ENCODE results near the gene MICALL2. TPM values are rescaled to one million over a fixed set of nuclear protein-coding genes. Genes with fewer than 3 reads are reported as not detected.

MICALL2 gene
- total and polyA plus RNA-seq, 4 donors: 41.7 to 346 (median 64.0) TPM

DNA sequence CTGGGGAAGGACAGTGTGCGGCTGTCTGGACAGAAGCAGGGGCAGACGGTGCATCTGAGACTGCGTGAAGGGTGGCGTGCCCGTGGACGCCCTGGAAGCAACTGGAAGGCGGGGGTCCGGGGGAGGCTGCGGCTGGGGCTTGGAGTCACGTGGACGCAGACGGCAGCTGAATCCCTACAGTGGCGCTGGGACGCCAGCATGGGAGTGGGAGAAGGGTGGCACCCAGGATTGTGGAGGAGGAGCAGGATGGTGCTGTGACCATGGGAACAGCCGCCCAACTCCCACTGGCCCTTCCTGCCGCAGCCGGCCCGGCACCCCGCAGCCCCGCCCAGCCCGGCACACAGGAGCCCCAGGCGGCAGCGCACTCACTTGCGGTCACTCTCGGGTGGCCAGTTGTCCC is 35.2 kb upstream of the MICALL2 start:
- H3K27ac ChIP-seq (ENCODE audit: low read depth in 1 of 2, low read length in 2 of 2): no peak overlapping the region
- 92% methylated on average over 21 to 25 of the region's 25 CpGs for WGBS, 2 donors
- H3K9me3 ChIP-seq (ENCODE audit: control insufficient read depth, low read length): no peaks in the 10 kb centered on the region
- H3K36me3 ChIP-seq (ENCODE audit: control insufficient read depth in 1 of 2, insufficient read depth in 2 of 2, low read length in 1 of 2): peaks cover 0 to 18% of the 10 kb centered on the region in 2 donors
- DNase-seq (no peak), ATAC-seq (ENCODE audit: low FRiP score) (no peak)
- no peak overlapping the region for H3K4me3 ChIP-seq (ENCODE audit: low read length in 2 of 2)
- H3K27me3 ChIP-seq (ENCODE audit: control insufficient read depth in 1 of 2, insufficient read depth in 2 of 2, low read length in 1 of 2): no peaks in the 10 kb centered on the region
- no peaks in the 10 kb centered on the region for H3K4me1 ChIP-seq (ENCODE audit: control insufficient read depth in 1 of 2, insufficient read depth in 2 of 2, low read length in 2 of 2)
- intact Hi-C loops (cut with DNase I): no loop called here

DNA sequence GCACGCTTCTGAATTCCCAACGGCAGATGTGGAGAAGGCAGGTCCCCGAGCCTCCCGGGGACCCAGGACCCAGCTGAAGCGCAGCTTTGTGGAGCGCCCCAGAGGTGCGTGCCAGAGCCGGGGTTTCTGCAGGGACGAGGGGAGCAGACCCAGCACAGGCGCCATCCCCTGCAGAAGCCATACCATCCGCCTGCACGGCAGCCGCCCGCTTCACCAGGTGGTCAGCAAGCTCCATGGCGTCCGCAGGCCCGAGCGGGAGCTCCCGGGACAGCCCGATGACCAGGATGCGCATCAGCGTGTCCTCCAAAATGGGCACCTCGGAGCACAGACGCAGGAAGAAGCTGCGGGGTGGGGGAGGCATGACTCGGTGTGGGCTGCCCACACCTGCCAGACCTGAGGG is 34.3 kb upstream of the MICALL2 start:
- H3K27me3 ChIP-seq (ENCODE audit: control insufficient read depth in 1 of 2, insufficient read depth in 2 of 2, low read length in 1 of 2): no peaks in the 10 kb centered on the region
- WGBS, 2 donors: 95 to 96% methylated on average over 26 of the region's 26 CpGs
- no peak overlapping the region for H3K4me3 ChIP-seq (ENCODE audit: low read length in 2 of 2)
- peaks cover 0 to 19% of the 10 kb centered on the region in 2 donors for H3K36me3 ChIP-seq (ENCODE audit: control insufficient read depth in 1 of 2, insufficient read depth in 2 of 2, low read length in 1 of 2)
- DNase-seq (no peak), ATAC-seq (ENCODE audit: low FRiP score) (no peak)
- no peak overlapping the region for H3K27ac ChIP-seq (ENCODE audit: low read depth in 1 of 2, low read length in 2 of 2)
- H3K9me3 ChIP-seq (ENCODE audit: control insufficient read depth, low read length): no peaks in the 10 kb centered on the region
- intact Hi-C loops (cut with DNase I): no loop called here
- no peaks in the 10 kb centered on the region for H3K4me1 ChIP-seq (ENCODE audit: control insufficient read depth in 1 of 2, insufficient read depth in 2 of 2, low read length in 2 of 2)

DNA sequence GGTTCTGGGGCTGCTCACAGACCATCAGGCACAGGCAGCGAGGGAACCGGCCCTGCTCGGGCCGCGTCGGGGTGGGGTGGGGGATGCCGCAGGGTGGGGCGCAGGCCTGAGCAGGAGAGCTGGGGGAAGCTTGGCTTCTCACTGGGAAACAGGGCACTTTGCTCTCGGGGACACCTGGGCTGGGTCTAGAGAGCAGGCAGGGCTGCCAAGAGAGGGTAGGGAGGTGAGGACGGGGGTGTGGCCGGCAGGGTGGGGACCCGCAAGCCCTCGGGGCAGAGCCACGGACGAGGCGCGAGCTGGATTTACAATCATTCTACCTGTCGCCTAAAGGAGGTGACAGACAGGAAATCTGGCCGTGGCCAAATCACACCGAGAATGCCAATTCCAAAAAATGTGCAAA is 33.9 kb upstream of the MICALL2 start:
- H3K36me3 ChIP-seq (ENCODE audit: control insufficient read depth in 1 of 2, insufficient read depth in 2 of 2, low read length in 1 of 2): peaks cover 0 to 19% of the 10 kb centered on the region in 2 donors
- WGBS, 2 donors: 93% methylated on average over 20 of the region's 20 CpGs
- no peaks in the 10 kb centered on the region for H3K4me1 ChIP-seq (ENCODE audit: control insufficient read depth in 1 of 2, insufficient read depth in 2 of 2, low read length in 2 of 2)
- intact Hi-C loops (cut with DNase I): no loop called here
- DNase-seq (no peak), ATAC-seq (ENCODE audit: low FRiP score) (no peak)
- no peaks in the 10 kb centered on the region for H3K27me3 ChIP-seq (ENCODE audit: control insufficient read depth in 1 of 2, insufficient read depth in 2 of 2, low read length in 1 of 2)
- no peak overlapping the region for H3K4me3 ChIP-seq (ENCODE audit: low read length in 2 of 2)
- no peaks in the 10 kb centered on the region for H3K9me3 ChIP-seq (ENCODE audit: control insufficient read depth, low read length)
- no peak overlapping the region for H3K27ac ChIP-seq (ENCODE audit: low read depth in 1 of 2, low read length in 2 of 2)

DNA sequence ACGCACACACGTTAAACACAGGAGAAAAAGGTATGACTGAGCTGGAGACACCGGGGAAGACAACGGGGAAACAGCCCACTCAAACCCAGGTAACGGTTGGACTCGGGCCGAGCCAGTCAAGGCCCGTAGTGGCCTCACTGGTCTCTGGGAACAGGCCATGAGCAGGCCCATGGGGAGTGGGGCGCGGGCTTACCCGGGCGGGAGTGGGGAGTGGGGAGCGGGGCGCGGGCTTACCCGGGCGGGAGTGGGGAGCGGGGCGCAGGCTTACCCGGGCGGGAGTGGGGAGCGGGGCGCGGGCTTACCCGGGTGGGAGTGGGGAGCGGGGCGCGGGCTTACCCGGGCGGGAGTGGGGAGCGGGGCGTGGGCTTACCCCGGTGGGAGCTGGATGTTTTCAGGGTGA is 33.4 kb upstream of the MICALL2 start:
- Histone ChIP-seq H3K9me3 (ENCODE audit: control insufficient read depth, low read length) (no peaks in the 10 kb centered on the region), H3K27ac (ENCODE audit: low read depth in 1 of 2, low read length in 2 of 2) (no peak overlapping the region), H3K27me3 (ENCODE audit: control insufficient read depth in 1 of 2, insufficient read depth in 2 of 2, low read length in 1 of 2) (no peaks in the 10 kb centered on the region), H3K36me3 (ENCODE audit: control insufficient read depth in 1 of 2, insufficient read depth in 2 of 2, low read length in 1 of 2) (peaks cover 0 to 18% of the 10 kb centered on the region in 2 donors), H3K4me1 (ENCODE audit: control insufficient read depth in 1 of 2, insufficient read depth in 2 of 2, low read length in 2 of 2) (no peaks in the 10 kb centered on the region), H3K4me3 (ENCODE audit: low read length in 2 of 2) (no peak overlapping the region)
- ATAC-seq (ENCODE audit: low FRiP score): no peak
- no peak for DNase-seq
- WGBS, 2 donors: 91 to 96% methylated on average over 22 to 33 of the region's 33 CpGs
- intact Hi-C loops (cut with DNase I): no loop called here

DNA sequence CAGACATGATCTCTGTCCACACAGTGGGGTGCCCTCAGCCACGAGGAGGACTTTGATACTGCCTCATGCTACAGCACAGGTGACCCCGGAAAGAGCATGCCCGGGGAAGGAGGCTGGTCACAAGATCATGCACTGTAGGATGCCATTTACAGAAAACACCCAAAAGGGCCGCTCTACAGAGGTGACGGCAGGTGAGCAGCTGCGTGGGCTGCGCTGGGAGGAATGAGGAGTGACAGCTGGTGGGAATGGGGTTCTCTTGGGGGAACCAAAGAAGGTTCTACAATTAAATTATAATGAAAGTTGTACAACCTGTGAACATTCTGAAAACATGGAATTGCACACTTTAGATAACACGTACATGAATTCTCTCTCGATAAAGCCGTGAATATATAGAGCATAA is 33.0 kb upstream of the MICALL2 start:
- no peaks in the 10 kb centered on the region for H3K4me1 ChIP-seq (ENCODE audit: control insufficient read depth in 1 of 2, insufficient read depth in 2 of 2, low read length in 2 of 2)
- intact Hi-C loops (cut with DNase I): no loop called here
- 92 to 95% methylated on average over 10 of the region's 10 CpGs for WGBS, 2 donors
- DNase-seq: no peak
- H3K9me3 ChIP-seq (ENCODE audit: control insufficient read depth, low read length): no peaks in the 10 kb centered on the region
- ATAC-seq (ENCODE audit: low FRiP score): no peak
- H3K27me3 ChIP-seq (ENCODE audit: control insufficient read depth in 1 of 2, insufficient read depth in 2 of 2, low read length in 1 of 2): no peaks in the 10 kb centered on the region
- H3K4me3 ChIP-seq (ENCODE audit: low read length in 2 of 2): no peak overlapping the region
- peaks cover 0 to 18% of the 10 kb centered on the region in 2 donors for H3K36me3 ChIP-seq (ENCODE audit: control insufficient read depth in 1 of 2, insufficient read depth in 2 of 2, low read length in 1 of 2)
- H3K27ac ChIP-seq (ENCODE audit: low read depth in 1 of 2, low read length in 2 of 2): no peak overlapping the region

DNA sequence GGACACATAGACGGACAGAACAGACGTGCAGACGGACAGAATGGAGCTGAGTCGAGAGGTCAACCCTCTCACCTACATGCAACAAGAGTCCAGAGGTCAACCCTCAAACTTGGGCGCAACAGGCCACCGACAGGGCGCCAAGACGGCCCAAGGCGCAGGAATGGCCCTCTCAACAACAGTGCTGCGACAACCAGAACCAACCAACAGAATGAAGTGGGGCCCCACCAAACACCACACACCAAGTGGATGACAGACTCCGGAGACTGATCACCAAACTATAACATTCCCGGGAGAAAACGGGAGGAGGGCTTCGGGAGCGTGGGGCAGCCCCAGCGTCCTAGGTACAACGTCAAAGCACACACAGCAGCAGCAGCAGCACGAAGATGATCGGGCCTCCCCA is 31.6 kb upstream of the MICALL2 start:
- WGBS, 2 donors: 92 to 93% methylated on average over 19 of the region's 19 CpGs
- Histone ChIP-seq H3K36me3 (ENCODE audit: control insufficient read depth in 1 of 2, insufficient read depth in 2 of 2, low read length in 1 of 2) (peaks cover 0 to 19% of the 10 kb centered on the region in 2 donors), H3K4me1 (ENCODE audit: control insufficient read depth in 1 of 2, insufficient read depth in 2 of 2, low read length in 2 of 2) (no peaks in the 10 kb centered on the region), H3K27ac (ENCODE audit: low read depth in 1 of 2, low read length in 2 of 2) (no peak overlapping the region), H3K9me3 (ENCODE audit: control insufficient read depth, low read length) (no peaks in the 10 kb centered on the region), H3K4me3 (ENCODE audit: low read length in 2 of 2) (no peak overlapping the region), H3K27me3 (ENCODE audit: control insufficient read depth in 1 of 2, insufficient read depth in 2 of 2, low read length in 1 of 2) (no peaks in the 10 kb centered on the region)
- DNase-seq: no peak
- ATAC-seq (ENCODE audit: low FRiP score): no peak
- intact Hi-C loops (cut with DNase I): no loop called here

DNA sequence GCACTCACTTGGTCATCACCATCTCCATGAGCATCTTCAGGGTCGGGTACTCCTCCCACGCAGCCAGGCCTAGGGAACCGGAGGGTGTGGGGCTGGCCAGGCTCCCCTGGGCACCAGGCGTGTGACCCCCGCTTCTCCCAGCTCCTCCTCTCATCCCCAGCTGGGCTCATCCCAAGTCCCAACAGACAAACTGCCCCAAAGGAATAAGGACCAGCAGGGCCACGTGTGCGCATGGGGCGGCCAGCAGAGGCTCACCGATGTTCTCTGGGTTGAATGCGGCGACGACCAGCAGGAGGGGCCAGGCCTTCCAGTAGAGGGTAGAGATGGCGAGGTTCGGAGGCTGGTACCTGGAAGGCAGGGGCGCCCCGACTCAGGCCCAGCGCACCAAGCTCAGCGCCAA is 30.1 kb upstream of the MICALL2 start:
- WGBS, 2 donors: 93 to 95% methylated on average over 18 of the region's 18 CpGs
- H3K27me3 ChIP-seq (ENCODE audit: control insufficient read depth in 1 of 2, insufficient read depth in 2 of 2, low read length in 1 of 2): no peaks in the 10 kb centered on the region
- no peak for DNase-seq
- no peaks in the 10 kb centered on the region for H3K9me3 ChIP-seq (ENCODE audit: control insufficient read depth, low read length)
- no peaks in the 10 kb centered on the region for H3K4me1 ChIP-seq (ENCODE audit: control insufficient read depth in 1 of 2, insufficient read depth in 2 of 2, low read length in 2 of 2)
- H3K36me3 ChIP-seq (ENCODE audit: control insufficient read depth in 1 of 2, insufficient read depth in 2 of 2, low read length in 1 of 2): peaks cover 0 to 15% of the 10 kb centered on the region in 2 donors
- intact Hi-C loops (cut with DNase I): no loop called here
- no peak overlapping the region for H3K4me3 ChIP-seq (ENCODE audit: low read length in 2 of 2)
- no peak for ATAC-seq (ENCODE audit: low FRiP score)
- H3K27ac ChIP-seq (ENCODE audit: low read depth in 1 of 2, low read length in 2 of 2): no peak overlapping the region

DNA sequence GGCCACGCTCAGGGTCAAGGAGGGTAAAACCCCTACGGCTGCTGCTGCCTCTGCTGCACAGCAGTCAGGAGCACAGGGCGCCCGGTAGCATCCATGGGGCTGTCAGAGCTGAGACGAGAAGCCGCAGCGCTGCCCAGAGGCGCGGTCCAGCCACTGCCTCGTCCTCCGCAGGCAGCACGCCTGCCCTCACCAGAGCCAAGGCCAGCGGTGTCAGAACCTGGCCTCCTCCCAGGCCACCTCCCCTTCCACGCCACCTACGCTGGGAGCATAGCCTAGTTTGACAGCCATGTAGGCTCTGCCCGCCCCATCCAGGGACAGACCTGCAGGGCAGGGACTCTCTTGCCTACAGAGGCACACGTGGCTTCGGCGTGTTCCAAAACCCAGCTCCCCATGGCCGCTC is 28.7 kb upstream of the MICALL2 start:
- Histone ChIP-seq H3K27me3 (ENCODE audit: control insufficient read depth in 1 of 2, insufficient read depth in 2 of 2, low read length in 1 of 2) (no peaks in the 10 kb centered on the region), H3K27ac (ENCODE audit: low read depth in 1 of 2, low read length in 2 of 2) (no peak overlapping the region), H3K4me1 (ENCODE audit: control insufficient read depth in 1 of 2, insufficient read depth in 2 of 2, low read length in 2 of 2) (no peaks in the 10 kb centered on the region), H3K4me3 (ENCODE audit: low read length in 2 of 2) (no peak overlapping the region), H3K9me3 (ENCODE audit: control insufficient read depth, low read length) (no peaks in the 10 kb centered on the region), H3K36me3 (ENCODE audit: control insufficient read depth in 1 of 2, insufficient read depth in 2 of 2, low read length in 1 of 2) (peaks cover 0 to 14% of the 10 kb centered on the region in 2 donors)
- intact Hi-C loops (cut with DNase I): no loop called here
- ATAC-seq (ENCODE audit: low FRiP score): no peak
- no peak for DNase-seq
- 87 to 93% methylated on average over 20 of the region's 20 CpGs for WGBS, 2 donors

DNA sequence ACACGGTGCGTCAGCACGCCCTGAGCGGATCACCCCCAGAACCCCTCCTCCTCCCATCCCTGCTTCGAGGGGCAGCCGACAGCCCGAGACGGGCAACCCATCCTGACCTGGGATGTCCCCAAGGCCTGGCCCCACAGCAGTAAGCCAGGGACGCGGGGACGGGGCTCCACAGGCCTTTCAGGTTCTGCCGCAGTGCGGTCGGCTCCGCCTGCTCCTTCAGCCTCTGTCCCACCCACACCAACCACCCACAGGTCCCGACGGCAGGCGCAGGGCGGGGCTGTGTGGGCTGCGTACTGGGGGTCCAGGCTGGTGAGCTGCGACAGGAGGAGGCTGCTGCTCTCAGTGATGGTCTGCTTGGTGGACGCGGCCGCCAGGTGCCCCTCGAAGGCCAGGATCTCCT is 28.2 kb upstream of the MICALL2 start:
- no peak overlapping the region for H3K4me3 ChIP-seq (ENCODE audit: low read length in 2 of 2)
- no peak overlapping the region for H3K27ac ChIP-seq (ENCODE audit: low read depth in 1 of 2, low read length in 2 of 2)
- H3K9me3 ChIP-seq (ENCODE audit: control insufficient read depth, low read length): no peaks in the 10 kb centered on the region
- no peak for ATAC-seq (ENCODE audit: low FRiP score)
- intact Hi-C loops (cut with DNase I): no loop called here
- WGBS, 2 donors: 92 to 93% methylated on average over 25 of the region's 25 CpGs
- H3K27me3 ChIP-seq (ENCODE audit: control insufficient read depth in 1 of 2, insufficient read depth in 2 of 2, low read length in 1 of 2): no peaks in the 10 kb centered on the region
- DNase-seq: no peak
- H3K36me3 ChIP-seq (ENCODE audit: control insufficient read depth in 1 of 2, insufficient read depth in 2 of 2, low read length in 1 of 2): peaks cover 0 to 14% of the 10 kb centered on the region in 2 donors
- no peaks in the 10 kb centered on the region for H3K4me1 ChIP-seq (ENCODE audit: control insufficient read depth in 1 of 2, insufficient read depth in 2 of 2, low read length in 2 of 2)
